Aorta (tissue), 5 donors: ENCODE results near the gene ZNF492. TPM values are rescaled to one million over a fixed set of nuclear protein-coding genes. Genes with fewer than 3 reads are reported as not detected.

Source experiments
- ATAC-seq: fragments of 200-7000 bp; cut with Tn5 transposase; one replicate; pipeline ENCODE4 v1.9.1; 2022; ENCODE audit warnings: moderate library complexity; ENCODE audit not compliant: low FRiP score
- DNase-seq, 2 donors: peaks; one replicate each; pipeline ENCODE4 v3.0.0-alpha.2; 2020
- H3K27ac ChIP-seq, 2 donors: one replicate each; pipeline ENCODE4 v1.5.1; 2013; ENCODE audit warnings: low read length in 2 of 2, mild to moderate bottlenecking in 2 of 2, moderate library complexity in 2 of 2, control low read depth in 1 of 2, inconsistent platforms in 1 of 2, low read depth in 1 of 2
- H3K27me3 ChIP-seq, 2 donors: one replicate each; pipeline ENCODE4 v1.6.1; 2013; ENCODE audit warnings: control low read depth in 1 of 2, low read length in 1 of 2, mild to moderate bottlenecking in 1 of 2, moderate library complexity in 1 of 2; ENCODE audit not compliant: insufficient read depth in 2 of 2, control insufficient read depth in 1 of 2
- H3K36me3 ChIP-seq, 2 donors: one replicate each; pipeline ENCODE4 v1.6.1; 2013; ENCODE audit warnings: control low read depth in 1 of 2, low read length in 1 of 2, mild to moderate bottlenecking in 1 of 2; ENCODE audit not compliant: insufficient read depth in 2 of 2, control insufficient read depth in 1 of 2
- H3K4me1 ChIP-seq, 2 donors: one replicate each; pipeline ENCODE4 v1.6.1; 2013; ENCODE audit warnings: low read length in 2 of 2, control low read depth in 1 of 2, mild to moderate bottlenecking in 1 of 2, moderate library complexity in 1 of 2; ENCODE audit not compliant: insufficient read depth in 2 of 2, control insufficient read depth in 1 of 2
- H3K4me3 ChIP-seq, 2 donors: one replicate each; pipeline ENCODE4 v1.5.1; 2013; ENCODE audit warnings: low read length in 2 of 2, control low read depth in 1 of 2, mild to moderate bottlenecking in 1 of 2
- H3K9me3 ChIP-seq: one replicate; pipeline ENCODE4 v1.6.1; 2013; ENCODE audit warnings: mild to moderate bottlenecking, low read length; ENCODE audit not compliant: control insufficient read depth
- WGBS, 2 donors: extraction: QIAGEN DNeasy Blood & Tissue Kit; methylation state at CpG; one replicate each; pipeline ENCODE4 v1.1.7; 2013; 5-methylcytosine and 5-hydroxymethylcytosine counted together
- intact Hi-C, 2 donors: fragments of 100-400 bp; cut with DNase I; formaldehyde crosslinking; loops; one replicate each; pipeline versions ENCODE4 v1.14.2 to v1.15.0; 2022
- polyA plus RNA-seq, 2 donors: library from polyadenylated mRNA; stranded (reverse); fragments of 200-250 nt; gene quantifications; one replicate each; pipeline ENCODE4 v1.2.3, GENCODE V29; 2013
- total RNA-seq, 2 donors: library from RNA; stranded (reverse); fragmentation: NEBNext Ultra II Directional; extraction: Animal tissue kit (Norgen Biotek cat#: 25700); gene quantifications; one replicate each; pipeline ENCODE4 v1.2.1, GENCODE V29; 2021
- donor health status: healthy with polysubstance abuse.
- donor health status: Bipolar disorder and iron deficiency.
- donor health status: DM: no; HTN: no; CAD: no.
- donor health status: DM: no; HTN: no; CAD: no.
- donor health status: DM: yes; HTN: yes; CAD: no.

The ZNF492 gene
- total and polyA plus RNA-seq, 4 donors, result 0.36 to 0.51 TPM; not detected in 2

- no peak for DNase-seq
- Histone ChIP-seq H3K4me1 (no peaks in the 10 kb centered on the region), H3K36me3 (no peaks in the 10 kb centered on the region), H3K27ac (no peak overlapping the region), H3K9me3 (no peaks in the 10 kb centered on the region), H3K27me3 (no peaks in the 10 kb centered on the region), H3K4me3 (no peak overlapping the region)
- WGBS, 2 donors, result 77 to 81% methylated on average over 10 of the region's 10 CpGs
- intact Hi-C loops, result no loop called here
- ATAC-seq, result no peak
Measured at GRCh38 chr19:22604571-22605274, 29.4 kb upstream of the ZNF492 start.

- H3K27ac ChIP-seq, result no peak overlapping the region
- no peaks in the 10 kb centered on the region for H3K9me3 ChIP-seq
- H3K36me3 ChIP-seq, result no peaks in the 10 kb centered on the region
- no peaks in the 10 kb centered on the region for H3K4me1 ChIP-seq
- intact Hi-C loops, result no loop called here
- ATAC-seq (no peak), DNase-seq (no peak)
- WGBS, 2 donors, result 77 to 79% methylated on average over 11 to 12 of the region's 12 CpGs
- no peaks in the 10 kb centered on the region for H3K27me3 ChIP-seq
- no peak overlapping the region for H3K4me3 ChIP-seq
Measured at GRCh38 chr19:22605275-22606211, 28.6 kb upstream of the ZNF492 start.

GRCh38 chr19:22606212-22606553, 27.9 kb upstream of the ZNF492 start:
- intact Hi-C loops, result no loop called here
- Histone ChIP-seq H3K27me3 (no peaks in the 10 kb centered on the region), H3K4me3 (no peak overlapping the region), H3K9me3 (no peaks in the 10 kb centered on the region), H3K27ac (no peak overlapping the region), H3K36me3 (no peaks in the 10 kb centered on the region), H3K4me1 (no peaks in the 10 kb centered on the region)
- DNase-seq (no peak), ATAC-seq (no peak)
- WGBS, 2 donors, result 54 to 65% methylated on average over 2 of the region's 2 CpGs

- H3K36me3 ChIP-seq, result no peaks in the 10 kb centered on the region
- no peak overlapping the region for H3K27ac ChIP-seq
- DNase-seq (no peak), ATAC-seq (no peak)
- H3K4me1 ChIP-seq, result no peaks in the 10 kb centered on the region
- no peak overlapping the region for H3K4me3 ChIP-seq
- intact Hi-C loops, result no loop called here
- 68 to 73% methylated on average over 6 of the region's 6 CpGs for WGBS, 2 donors
- no peaks in the 10 kb centered on the region for H3K9me3 ChIP-seq
- no peaks in the 10 kb centered on the region for H3K27me3 ChIP-seq
Measured at GRCh38 chr19:22606954-22607652, 27.0 kb upstream of the ZNF492 start.

GRCh38 chr19:22607653-22608430, 26.3 kb upstream of the ZNF492 start:
- DNase-seq, result no peak

GRCh38 chr19:22608441-22608840, 25.7 kb upstream of the ZNF492 start:
- intact Hi-C loops, result no loop called here
- no peak for DNase-seq
- ATAC-seq, result no peak
- Histone ChIP-seq H3K4me1 (no peaks in the 10 kb centered on the region), H3K9me3 (no peaks in the 10 kb centered on the region), H3K27me3 (no peaks in the 10 kb centered on the region), H3K4me3 (no peak overlapping the region), H3K27ac (no peak overlapping the region), H3K36me3 (no peaks in the 10 kb centered on the region)
- WGBS, 2 donors, result 76 to 79% methylated on average over 7 of the region's 7 CpGs

More at GRCh38 chr19:22607653-22608430, 26.3 kb upstream of the ZNF492 start:
- no peak for ATAC-seq
- Histone ChIP-seq H3K4me1 (no peaks in the 10 kb centered on the region), H3K36me3 (no peaks in the 10 kb centered on the region), H3K4me3 (no peak overlapping the region), H3K27ac (no peak overlapping the region), H3K27me3 (no peaks in the 10 kb centered on the region), H3K9me3 (no peaks in the 10 kb centered on the region)
- 71 to 72% methylated on average over 18 of the region's 18 CpGs for WGBS, 2 donors
- intact Hi-C loops, result no loop called here

GRCh38 chr19:22609630-22610029, 24.5 kb upstream of the ZNF492 start:
- ATAC-seq (no peak), DNase-seq (no peak)
- intact Hi-C loops, result no loop called here
- Histone ChIP-seq H3K27ac (no peak overlapping the region), H3K4me1 (no peaks in the 10 kb centered on the region), H3K4me3 (no peak overlapping the region), H3K9me3 (no peaks in the 10 kb centered on the region), H3K36me3 (no peaks in the 10 kb centered on the region), H3K27me3 (no peaks in the 10 kb centered on the region)
- WGBS, 2 donors, result 66 to 73% methylated on average over 4 of the region's 4 CpGs

GRCh38 chr19:22610121-22610520, 24.0 kb upstream of the ZNF492 start:
- DNase-seq (no peak), ATAC-seq (no peak)
- intact Hi-C loops, result no loop called here
- Histone ChIP-seq H3K27me3 (no peaks in the 10 kb centered on the region), H3K4me3 (no peak overlapping the region), H3K27ac (no peak overlapping the region), H3K4me1 (no peaks in the 10 kb centered on the region), H3K36me3 (no peaks in the 10 kb centered on the region), H3K9me3 (no peaks in the 10 kb centered on the region)
- 71 to 74% methylated on average over 2 of the region's 2 CpGs for WGBS, 2 donors
